ENCODE data around the gene DOK4.

Gene DOK4

GRCh38 chr16:57509231-57509923 is 23.1 kb upstream of the DOK4 start:
- DNase-seq (ENCODE audit: low spot score): no peak
- in situ Hi-C loops (cut with MboI; ENCODE audit: low pct_unique_long_range_greater_than_20kb, low sequenced_read_pairs, unreplicated experiment): no loop called here

GRCh38 chr16:57508035-57508425 is 21.7 kb upstream of the DOK4 start:
- in situ Hi-C loops (cut with MboI; ENCODE audit: low pct_unique_long_range_greater_than_20kb, low sequenced_read_pairs, unreplicated experiment): no loop called here
- no peak for TF ChIP-seq CTCF (IDR thresholded peaks at IDR 0.05; ENCODE audit: extremely low read depth, insufficient read depth, missing control alignments)
- DNase-seq (ENCODE audit: low spot score): no peak

More at GRCh38 chr16:57509231-57509923, 23.1 kb upstream of the DOK4 start:
- no peak for TF ChIP-seq CTCF (IDR thresholded peaks at IDR 0.05; ENCODE audit: extremely low read depth, insufficient read depth, missing control alignments)

- in situ Hi-C loops (cut with MboI; ENCODE audit: low pct_unique_long_range_greater_than_20kb, low sequenced_read_pairs, unreplicated experiment): no loop called here
- DNase-seq (ENCODE audit: low spot score): no peak
- TF ChIP-seq CTCF (IDR thresholded peaks at IDR 0.05; ENCODE audit: extremely low read depth, insufficient read depth, missing control alignments): no peak
Measured at GRCh38 chr16:57507136-57508034, 21.1 kb upstream of the DOK4 start.

GRCh38 chr16:57505169-57505568 is 18.9 kb upstream of the DOK4 start:
- in situ Hi-C loops (cut with MboI; ENCODE audit: low pct_unique_long_range_greater_than_20kb, low sequenced_read_pairs, unreplicated experiment): no loop called here
- no peak for DNase-seq (ENCODE audit: low spot score)

GRCh38 chr16:57504491-57504890 is 18.2 kb upstream of the DOK4 start:
- in situ Hi-C loops (cut with MboI; ENCODE audit: low pct_unique_long_range_greater_than_20kb, low sequenced_read_pairs, unreplicated experiment): no loop called here
- TF ChIP-seq CTCF (IDR thresholded peaks at IDR 0.05; ENCODE audit: extremely low read depth, insufficient read depth, missing control alignments): no peak

More at GRCh38 chr16:57505169-57505568, 18.9 kb upstream of the DOK4 start:
- TF ChIP-seq CTCF (IDR thresholded peaks at IDR 0.05; ENCODE audit: extremely low read depth, insufficient read depth, missing control alignments): no peak

GRCh38 chr16:57504001-57504400 is 17.7 kb upstream of the DOK4 start:
- no peak for TF ChIP-seq CTCF (IDR thresholded peaks at IDR 0.05; ENCODE audit: extremely low read depth, insufficient read depth, missing control alignments)
- in situ Hi-C loops (cut with MboI; ENCODE audit: low pct_unique_long_range_greater_than_20kb, low sequenced_read_pairs, unreplicated experiment): no loop called here
- no peak for DNase-seq (ENCODE audit: low spot score)

More at GRCh38 chr16:57504491-57504890, 18.2 kb upstream of the DOK4 start:
- DNase-seq (ENCODE audit: low spot score): no peak
